ENCODE data around the gene CNMD.
"Not testable (repeated sequence)": the region's sequence is repeated elsewhere in the genome, so short reads cannot be mapped to it uniquely, and the experiment has no call there.

CNMD gene

DNA sequence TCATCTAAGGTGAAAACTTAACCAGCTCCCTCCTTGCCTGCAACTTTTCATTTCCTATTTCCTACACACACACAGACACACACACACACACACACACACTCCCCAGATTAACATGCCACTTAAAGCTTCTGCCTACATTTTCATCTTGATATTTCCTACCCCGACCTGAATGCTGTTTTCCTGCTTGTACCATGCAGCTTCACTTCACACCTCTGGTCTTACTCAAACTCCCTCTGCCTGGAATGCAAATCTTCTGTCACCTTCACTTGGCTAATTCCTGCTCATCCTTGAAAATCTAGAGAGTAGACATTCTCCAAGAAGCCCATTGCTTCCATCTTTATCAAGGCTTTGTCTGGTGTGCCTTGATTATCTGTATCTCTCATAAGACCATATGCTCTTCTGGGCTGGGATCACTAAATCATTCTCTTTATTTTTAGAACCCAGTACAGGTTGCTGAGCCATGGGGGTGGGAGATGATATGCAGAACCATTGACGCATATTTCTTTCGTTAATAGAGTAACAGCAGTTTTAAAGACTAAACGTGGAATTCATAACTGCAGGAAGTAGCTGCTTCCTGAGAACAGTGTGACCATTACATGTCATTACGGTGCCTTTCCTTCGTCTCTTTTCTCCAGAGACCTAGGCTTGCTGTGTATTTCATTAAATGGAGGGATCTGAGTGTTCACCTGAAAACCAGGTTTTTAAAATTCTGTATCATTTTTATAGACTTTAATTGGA is 37.7 kb downstream of the CNMD start:
- no peak overlapping the region for H3K27ac ChIP-seq
- H3K4me3 ChIP-seq: no peak overlapping the region

DNA sequence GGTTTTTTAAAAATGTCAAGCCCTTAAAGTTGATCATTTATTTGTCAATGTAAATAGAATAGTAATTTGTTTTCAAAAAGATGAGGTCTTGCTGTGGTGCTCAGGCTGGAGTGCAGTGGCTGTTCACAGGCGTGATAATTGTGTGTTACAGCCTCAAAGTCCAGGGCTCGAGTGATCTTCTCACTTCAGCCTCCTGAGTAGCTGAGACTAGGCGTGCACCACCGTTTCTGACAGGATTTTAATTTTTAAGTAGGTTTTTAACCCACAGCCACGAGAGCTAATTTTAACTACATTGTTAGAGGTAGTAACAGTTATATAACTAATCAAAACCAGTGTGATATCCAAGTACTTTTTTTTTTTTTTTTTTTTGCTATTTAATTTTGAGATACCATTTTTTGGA is 43.1 kb downstream of the CNMD start:
- H3K27ac ChIP-seq: no peak overlapping the region
- H3K4me3 ChIP-seq: no peak overlapping the region

DNA sequence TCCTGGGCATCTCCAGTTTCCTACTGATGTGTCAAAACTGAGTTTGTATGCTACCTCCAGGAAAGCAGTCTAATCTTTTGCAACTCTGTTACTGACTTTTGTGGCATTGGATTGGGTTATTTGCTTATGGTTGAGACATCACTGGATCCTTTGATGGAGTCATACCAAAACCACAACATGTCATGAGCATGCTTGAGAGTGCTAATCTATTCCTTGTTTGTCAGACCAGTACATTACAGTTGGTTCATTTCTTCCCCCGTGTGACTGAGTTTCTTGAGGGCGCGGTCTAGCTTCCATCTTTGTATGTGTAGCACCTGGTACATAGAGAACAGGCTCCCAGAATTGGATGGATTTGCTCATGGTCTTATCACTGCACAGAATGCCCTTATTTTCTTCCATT is 43.8 kb downstream of the CNMD start:
- Histone ChIP-seq H3K4me3 (no peak overlapping the region), H3K27ac (no peak overlapping the region)

DNA sequence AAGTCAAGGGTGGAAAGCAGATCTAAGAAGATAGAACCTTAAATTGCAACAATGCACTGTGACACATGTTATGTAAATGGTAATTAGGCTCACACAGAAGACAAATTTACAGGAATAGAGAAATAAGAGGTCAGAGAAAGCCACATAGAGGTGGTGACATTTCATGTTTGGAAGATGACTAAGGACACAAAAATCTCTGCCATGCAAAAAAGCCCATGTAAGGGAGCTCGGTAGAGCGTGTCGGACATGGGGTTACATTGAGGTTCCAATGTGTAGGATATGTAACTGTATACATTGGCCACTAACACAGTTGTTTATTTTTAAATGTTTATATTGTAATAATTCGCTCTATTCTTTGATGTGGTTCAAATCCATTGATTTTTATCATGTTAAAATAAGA is 53.2 kb downstream of the CNMD start:
- Histone ChIP-seq H3K27ac (no peak overlapping the region), H3K4me3 (no peak overlapping the region)

DNA sequence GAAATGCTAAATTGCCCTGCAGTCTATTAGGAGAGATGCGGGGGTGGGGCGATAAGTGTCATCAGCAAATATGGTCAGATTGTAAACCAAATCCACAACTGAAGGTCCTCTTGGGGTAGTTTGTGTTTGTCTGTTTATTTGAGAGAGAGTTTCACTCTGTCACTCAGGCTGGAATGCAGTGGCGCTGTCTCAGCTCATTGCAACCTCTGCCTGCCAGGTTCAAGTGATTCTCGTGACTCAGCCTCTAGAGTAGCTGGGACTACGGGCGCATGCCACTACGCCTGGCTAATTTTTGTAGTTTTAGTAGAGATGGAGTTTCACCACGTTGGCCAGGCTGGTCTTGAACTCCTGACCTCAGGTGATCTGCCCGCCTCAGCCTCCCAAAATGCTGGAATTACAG is 53.8 kb downstream of the CNMD start:
- not testable (repeated sequence) for H3K4me3 ChIP-seq, H3K27ac ChIP-seq

DNA sequence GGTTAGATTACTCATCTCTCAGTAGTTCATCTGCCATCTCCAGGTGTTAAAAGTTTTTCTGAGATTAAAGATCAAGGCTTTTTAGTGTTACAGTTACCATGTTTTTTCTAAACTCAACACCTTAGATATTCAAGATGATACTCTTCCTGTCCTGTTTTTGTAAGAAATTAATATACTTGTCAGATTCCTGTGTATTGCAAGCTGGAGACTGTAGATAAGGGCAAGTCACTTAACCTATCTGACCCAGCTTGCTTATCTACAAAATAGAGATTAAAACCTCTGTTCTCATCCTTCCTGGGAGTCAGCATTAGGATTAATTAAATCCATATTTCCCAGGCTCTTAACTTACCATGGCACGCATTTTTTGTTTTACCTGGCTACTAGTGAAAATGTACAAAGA is 61.8 kb downstream of the CNMD start:
- Histone ChIP-seq H3K27ac (no peak overlapping the region), H3K4me3 (no peak overlapping the region)

DNA sequence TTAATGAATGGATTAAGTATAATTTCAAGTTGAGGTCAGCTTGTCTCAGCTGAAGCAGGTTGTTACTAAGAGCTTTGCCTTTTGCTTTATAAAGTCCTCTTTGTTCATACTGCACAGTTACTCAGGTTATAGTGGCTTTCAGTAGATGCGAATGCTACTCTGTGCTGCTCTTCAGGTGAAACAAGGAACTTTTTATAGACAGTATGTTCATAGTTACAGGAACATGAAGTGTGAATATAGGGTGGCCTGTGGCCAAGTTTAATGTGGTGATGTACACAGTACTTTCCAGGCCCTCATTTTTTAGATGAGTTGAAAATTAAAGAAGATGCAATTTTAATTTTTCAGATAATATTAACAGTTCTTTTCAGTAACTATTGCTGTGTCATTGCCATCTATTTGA is 66.2 kb downstream of the CNMD start:
- Histone ChIP-seq H3K4me3 (no peak overlapping the region), H3K27ac (no peak overlapping the region)

DNA sequence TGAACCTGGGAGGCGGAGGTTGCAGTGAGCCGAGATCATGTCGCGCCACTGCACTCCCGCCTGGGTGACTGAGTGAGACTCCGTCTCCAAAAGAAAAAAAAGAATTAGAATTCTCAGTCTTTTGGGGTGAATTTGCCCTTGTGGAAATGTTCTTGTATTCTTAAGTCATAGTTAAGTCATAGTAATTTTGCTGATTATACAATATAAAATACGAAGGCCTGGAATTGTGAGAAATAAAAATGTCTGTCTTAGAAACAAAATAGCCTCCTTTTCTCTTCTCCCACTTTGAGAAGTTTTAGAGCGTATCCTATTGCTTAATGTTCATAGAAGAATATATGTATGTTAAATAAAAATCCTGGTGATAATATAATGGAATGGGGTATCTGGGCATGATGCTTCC is 68.9 kb downstream of the CNMD start:
- no peak overlapping the region for H3K4me3 ChIP-seq
- no peak overlapping the region for H3K27ac ChIP-seq

DNA sequence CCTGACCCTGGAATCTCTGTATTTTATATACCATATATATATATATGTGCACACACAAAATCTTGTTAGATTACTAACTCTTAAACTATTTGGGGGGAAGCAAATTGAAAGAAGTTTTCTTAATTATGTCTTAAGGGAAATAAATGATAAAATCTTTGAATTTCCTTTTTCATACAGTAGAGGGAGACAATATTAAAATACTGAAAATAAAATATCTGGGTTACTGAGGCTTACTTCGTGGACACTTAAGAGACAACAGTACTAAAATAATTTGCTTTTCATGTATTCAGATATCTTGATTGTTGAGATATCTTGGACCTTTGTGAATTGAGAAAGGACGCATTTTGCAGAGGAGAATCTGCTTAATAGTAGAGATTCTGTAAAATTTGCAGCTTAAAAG is 69.9 kb downstream of the CNMD start:
- no peak overlapping the region for H3K27ac ChIP-seq
- H3K4me3 ChIP-seq: no peak overlapping the region

DNA sequence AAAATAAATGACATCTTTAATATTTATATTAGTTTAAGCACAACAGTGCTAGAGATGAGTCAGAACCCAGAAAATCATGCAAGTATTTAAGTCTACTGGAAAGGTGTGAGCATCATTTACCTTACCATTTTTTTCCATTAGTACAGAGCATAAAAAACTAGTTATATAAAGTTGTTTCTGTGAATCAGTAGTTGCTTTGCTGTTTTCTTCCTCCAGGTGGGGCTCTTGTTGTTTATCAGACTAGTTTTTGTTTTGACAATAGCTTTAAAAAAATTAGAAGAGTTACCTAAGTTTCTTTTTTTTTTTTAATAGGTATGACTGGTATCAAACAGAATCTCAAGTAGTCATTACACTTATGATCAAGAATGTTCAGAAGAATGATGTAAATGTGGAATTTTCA is 74.3 kb downstream of the CNMD start:
- no peak overlapping the region for H3K4me3 ChIP-seq

DNA sequence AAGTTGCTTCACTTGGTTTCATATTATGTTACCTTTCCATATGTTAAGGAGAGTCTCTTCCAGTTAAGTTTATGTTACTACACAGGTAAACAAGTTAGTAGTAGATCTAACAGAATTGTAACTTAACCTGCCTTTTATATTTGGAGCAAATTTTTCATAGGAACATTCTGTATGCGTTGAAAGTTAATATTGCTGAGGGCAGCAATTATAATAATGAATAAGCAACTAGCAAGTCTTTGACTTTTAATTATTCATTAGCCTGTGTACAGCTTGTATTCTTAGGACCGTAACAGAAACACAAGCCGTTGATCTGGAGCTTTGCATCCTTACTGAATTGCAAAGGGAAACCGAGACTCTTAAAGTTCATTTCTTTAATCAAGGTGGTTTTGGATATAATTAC is 75.3 kb downstream of the CNMD start:
- no peak overlapping the region for H3K4me3 ChIP-seq
- no peak overlapping the region for H3K27ac ChIP-seq

More for the DNA sequence above, 74.3 kb downstream of the CNMD start:
- no peak overlapping the region for H3K27ac ChIP-seq

DNA sequence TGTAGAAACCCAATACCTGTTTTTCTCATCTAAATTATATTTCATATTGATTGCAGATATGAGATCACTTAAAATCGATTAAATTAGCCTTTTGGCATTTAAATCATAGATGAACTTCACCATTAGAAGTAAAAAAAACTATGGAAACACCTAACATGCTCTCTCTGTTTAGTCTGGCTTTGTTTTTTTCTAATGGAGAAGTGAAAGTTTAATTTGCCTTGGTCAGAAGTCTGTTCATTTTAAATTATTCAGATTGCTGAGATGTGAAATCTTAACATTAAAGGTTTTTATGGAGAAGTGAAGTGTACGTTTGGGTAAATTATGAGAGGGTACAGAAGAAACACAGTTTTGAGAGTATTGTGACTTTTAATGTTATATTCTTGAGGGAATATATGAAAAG is 80.3 kb downstream of the CNMD start:
- Histone ChIP-seq H3K4me3 (no peak overlapping the region), H3K27ac (no peak overlapping the region)
